ENCODE results near the gene WHRN.

WHRN gene

GRCh38 chr9:114538241-114538640, 33.0 kb upstream of the WHRN start:
- TF ChIP-seq, protein P1, sequence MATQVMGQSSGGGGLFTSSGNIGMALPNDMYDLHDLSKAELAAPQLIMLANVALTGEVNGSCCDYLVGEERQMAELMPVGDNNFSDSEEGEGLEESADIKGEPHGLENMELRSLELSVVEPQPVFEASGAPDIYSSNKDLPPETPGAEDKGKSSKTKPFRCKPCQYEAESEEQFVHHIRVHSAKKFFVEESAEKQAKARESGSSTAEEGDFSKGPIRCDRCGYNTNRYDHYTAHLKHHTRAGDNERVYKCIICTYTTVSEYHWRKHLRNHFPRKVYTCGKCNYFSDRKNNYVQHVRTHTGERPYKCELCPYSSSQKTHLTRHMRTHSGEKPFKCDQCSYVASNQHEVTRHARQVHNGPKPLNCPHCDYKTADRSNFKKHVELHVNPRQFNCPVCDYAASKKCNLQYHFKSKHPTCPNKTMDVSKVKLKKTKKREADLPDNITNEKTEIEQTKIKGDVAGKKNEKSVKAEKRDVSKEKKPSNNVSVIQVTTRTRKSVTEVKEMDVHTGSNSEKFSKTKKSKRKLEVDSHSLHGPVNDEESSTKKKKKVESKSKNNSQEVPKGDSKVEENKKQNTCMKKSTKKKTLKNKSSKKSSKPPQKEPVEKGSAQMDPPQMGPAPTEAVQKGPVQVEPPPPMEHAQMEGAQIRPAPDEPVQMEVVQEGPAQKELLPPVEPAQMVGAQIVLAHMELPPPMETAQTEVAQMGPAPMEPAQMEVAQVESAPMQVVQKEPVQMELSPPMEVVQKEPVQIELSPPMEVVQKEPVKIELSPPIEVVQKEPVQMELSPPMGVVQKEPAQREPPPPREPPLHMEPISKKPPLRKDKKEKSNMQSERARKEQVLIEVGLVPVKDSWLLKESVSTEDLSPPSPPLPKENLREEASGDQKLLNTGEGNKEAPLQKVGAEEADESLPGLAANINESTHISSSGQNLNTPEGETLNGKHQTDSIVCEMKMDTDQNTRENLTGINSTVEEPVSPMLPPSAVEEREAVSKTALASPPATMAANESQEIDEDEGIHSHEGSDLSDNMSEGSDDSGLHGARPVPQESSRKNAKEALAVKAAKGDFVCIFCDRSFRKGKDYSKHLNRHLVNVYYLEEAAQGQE (IDR thresholded peaks at IDR 0.05; ENCODE audit: insufficient read depth in 1 of 2, low read depth in 2 of 2, low read length in 2 of 2): no peak
- no peak for TF ChIP-seq TAF1 (IDR thresholded peaks at IDR 0.05; ENCODE audit: borderline replicate concordance, insufficient read depth, low read length)
- TF ChIP-seq POLR2AphosphoS5 (IDR thresholded peaks at IDR 0.05; ENCODE audit: low read depth, low read length): no peak
- no peak for TF ChIP-seq SIN3A (IDR thresholded peaks at IDR 0.05; ENCODE audit: borderline replicate concordance, insufficient read depth, low read length)
- TF ChIP-seq FOXP2 (optimal IDR thresholded peaks at IDR 0.05; ENCODE audit: borderline replicate concordance, extremely low read depth, extremely low read length, insufficient read depth): no peak

DNA sequence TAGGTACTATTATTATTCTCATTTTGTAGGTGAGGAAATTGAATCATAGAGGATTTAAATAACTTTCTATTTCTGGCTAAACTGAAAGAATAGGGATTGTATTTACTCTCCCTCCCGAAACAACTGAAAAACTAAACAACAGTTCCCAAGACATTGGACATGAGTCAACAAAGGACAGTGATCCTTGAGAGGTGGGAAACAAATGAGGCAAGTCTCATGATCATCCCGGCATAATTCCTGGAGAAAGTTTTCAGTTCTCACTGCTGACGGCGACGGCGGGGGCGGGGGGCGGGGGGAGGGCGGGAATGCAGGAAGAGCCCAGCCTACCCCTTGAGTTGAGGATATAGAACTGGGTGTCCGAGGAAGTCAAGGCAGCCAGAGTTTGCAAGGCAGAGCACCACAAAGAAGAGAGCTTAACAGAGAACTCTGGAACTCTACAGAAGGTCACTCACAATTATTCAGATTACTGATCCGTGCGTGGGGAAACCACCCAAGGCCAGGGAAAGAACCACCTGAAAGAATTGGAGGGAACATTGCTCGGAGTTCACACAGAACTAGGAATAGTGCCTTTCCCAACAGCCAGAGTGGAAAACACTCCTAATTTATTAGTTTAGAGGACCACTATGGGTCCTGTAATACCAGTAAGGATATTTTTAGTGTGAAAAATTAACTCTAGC, 27.4 kb upstream of the WHRN start:
- TF ChIP-seq SIN3A (IDR thresholded peaks at IDR 0.05; ENCODE audit: borderline replicate concordance, insufficient read depth, low read length) (no peak), POLR2AphosphoS5 (IDR thresholded peaks at IDR 0.05; ENCODE audit: low read depth, low read length) (no peak), TAF1 (IDR thresholded peaks at IDR 0.05; ENCODE audit: borderline replicate concordance, insufficient read depth, low read length) (no peak)

GRCh38 chr9:114529285-114529684, 24.0 kb upstream of the WHRN start:
- no peak for TF ChIP-seq POLR2AphosphoS5 (IDR thresholded peaks at IDR 0.05; ENCODE audit: low read depth, low read length)
- no peak for TF ChIP-seq SIN3A (IDR thresholded peaks at IDR 0.05; ENCODE audit: borderline replicate concordance, insufficient read depth, low read length)
- TF ChIP-seq FOXP2 (optimal IDR thresholded peaks at IDR 0.05; ENCODE audit: borderline replicate concordance, extremely low read depth, extremely low read length, insufficient read depth): no peak
- TF ChIP-seq, protein P1 (IDR thresholded peaks at IDR 0.05; ENCODE audit: insufficient read depth in 1 of 2, low read depth in 2 of 2, low read length in 2 of 2): no peak
- TF ChIP-seq TAF1 (IDR thresholded peaks at IDR 0.05; ENCODE audit: borderline replicate concordance, insufficient read depth, low read length): no peak

- TF ChIP-seq FOXP2 (optimal IDR thresholded peaks at IDR 0.05; ENCODE audit: borderline replicate concordance, extremely low read depth, extremely low read length, insufficient read depth) (no peak), SIN3A (IDR thresholded peaks at IDR 0.05; ENCODE audit: borderline replicate concordance, insufficient read depth, low read length) (no peak), POLR2AphosphoS5 (IDR thresholded peaks at IDR 0.05; ENCODE audit: low read depth, low read length) (no peak), TAF1 (IDR thresholded peaks at IDR 0.05; ENCODE audit: borderline replicate concordance, insufficient read depth, low read length) (no peak)
- TF ChIP-seq, protein P1 (IDR thresholded peaks at IDR 0.05; ENCODE audit: insufficient read depth in 1 of 2, low read depth in 2 of 2, low read length in 2 of 2): no peak
Measured at GRCh38 chr9:114526807-114527206, 21.5 kb upstream of the WHRN start.

DNA sequence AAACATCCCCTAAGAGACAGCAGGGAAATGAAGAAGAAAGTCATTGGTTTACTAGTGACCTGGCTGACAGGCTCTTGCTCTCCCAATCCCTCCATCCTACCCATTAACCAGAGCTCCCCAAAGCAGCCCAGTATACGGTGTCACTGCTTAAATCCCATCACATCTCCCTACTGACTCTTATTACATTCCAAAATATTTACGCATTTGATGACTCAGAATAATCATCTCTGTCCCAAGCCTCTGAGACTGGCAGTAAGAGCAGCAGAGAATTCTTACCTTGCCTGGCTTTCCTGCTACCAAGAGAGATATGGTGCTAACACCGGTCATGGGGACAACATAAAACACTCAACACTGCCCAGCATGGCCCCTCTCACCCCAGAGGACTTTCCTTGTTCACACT, 20.2 kb upstream of the WHRN start:
- no peak for TF ChIP-seq FOXP2 (optimal IDR thresholded peaks at IDR 0.05; ENCODE audit: borderline replicate concordance, extremely low read depth, extremely low read length, insufficient read depth)
- no peak for TF ChIP-seq POLR2AphosphoS5 (IDR thresholded peaks at IDR 0.05; ENCODE audit: low read depth, low read length)
- TF ChIP-seq SIN3A (IDR thresholded peaks at IDR 0.05; ENCODE audit: borderline replicate concordance, insufficient read depth, low read length): no peak
- TF ChIP-seq, protein P1 (IDR thresholded peaks at IDR 0.05; ENCODE audit: insufficient read depth in 1 of 2, low read depth in 2 of 2, low read length in 2 of 2): no peak
- TF ChIP-seq TAF1 (IDR thresholded peaks at IDR 0.05; ENCODE audit: borderline replicate concordance, insufficient read depth, low read length): no peak
